Measurements from ENCODE around the gene EIF2A. TPM values are rescaled to one million over a fixed set of nuclear protein-coding genes. Genes with fewer than 3 reads are reported as not detected.
"Not testable (repeated sequence)": the region's sequence is repeated elsewhere in the genome, so short reads cannot be mapped to it uniquely, and the experiment has no call there.

Gene EIF2A
- total RNA-seq, 1 experiment from 2014 or later = 167 TPM

DNA sequence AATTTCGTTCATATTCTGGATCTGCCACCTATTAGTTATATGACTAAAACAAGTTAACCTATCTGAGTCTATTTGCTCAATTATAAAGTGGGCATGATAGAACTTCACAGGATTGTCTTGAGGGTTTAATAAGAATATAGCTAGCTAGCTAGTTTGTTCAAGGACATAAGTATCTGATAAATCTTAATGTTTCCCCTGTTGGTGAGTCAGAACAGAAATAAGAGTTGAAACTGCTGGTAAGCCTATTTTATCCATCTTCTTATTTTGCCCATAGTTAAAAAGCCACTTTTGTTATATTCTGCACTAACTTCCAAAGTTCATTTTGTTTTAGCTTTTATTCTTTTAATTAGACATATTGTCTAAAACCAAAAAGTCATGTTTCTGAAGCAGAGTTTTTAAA is 65.9 kb downstream of the EIF2A start:
- intact Hi-C loops (cut with micrococcal nuclease; ENCODE audit: unreplicated experiment) = no loop called here
- Mint-ChIP-seq H3K27ac (ENCODE audit: unreplicated experiment) (no peak overlapping the region), H3K36me3 (ENCODE audit: insufficient read depth, unreplicated experiment) (peaks cover 24% of the 10 kb centered on the region), H3K4me3 (ENCODE audit: low read depth, unreplicated experiment) (no peak overlapping the region), H3K9me3 (ENCODE audit: low read depth, unreplicated experiment) (peaks cover 3% of the 10 kb centered on the region), H3K27me3 (ENCODE audit: unreplicated experiment) (no peaks in the 10 kb centered on the region), H3K4me1 (ENCODE audit: low read depth, unreplicated experiment) (peaks cover 33% of the 10 kb centered on the region)
- DNase-seq = no peak
- TF ChIP-seq, protein P1, sequence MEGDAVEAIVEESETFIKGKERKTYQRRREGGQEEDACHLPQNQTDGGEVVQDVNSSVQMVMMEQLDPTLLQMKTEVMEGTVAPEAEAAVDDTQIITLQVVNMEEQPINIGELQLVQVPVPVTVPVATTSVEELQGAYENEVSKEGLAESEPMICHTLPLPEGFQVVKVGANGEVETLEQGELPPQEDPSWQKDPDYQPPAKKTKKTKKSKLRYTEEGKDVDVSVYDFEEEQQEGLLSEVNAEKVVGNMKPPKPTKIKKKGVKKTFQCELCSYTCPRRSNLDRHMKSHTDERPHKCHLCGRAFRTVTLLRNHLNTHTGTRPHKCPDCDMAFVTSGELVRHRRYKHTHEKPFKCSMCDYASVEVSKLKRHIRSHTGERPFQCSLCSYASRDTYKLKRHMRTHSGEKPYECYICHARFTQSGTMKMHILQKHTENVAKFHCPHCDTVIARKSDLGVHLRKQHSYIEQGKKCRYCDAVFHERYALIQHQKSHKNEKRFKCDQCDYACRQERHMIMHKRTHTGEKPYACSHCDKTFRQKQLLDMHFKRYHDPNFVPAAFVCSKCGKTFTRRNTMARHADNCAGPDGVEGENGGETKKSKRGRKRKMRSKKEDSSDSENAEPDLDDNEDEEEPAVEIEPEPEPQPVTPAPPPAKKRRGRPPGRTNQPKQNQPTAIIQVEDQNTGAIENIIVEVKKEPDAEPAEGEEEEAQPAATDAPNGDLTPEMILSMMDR (IDR thresholded peaks at IDR 0.05; ENCODE audit: unreplicated experiment) = no peak
- BruUV-seq (replicated peaks) = no TSS peak
- CTCF ChIA-PET = no interaction called here

DNA sequence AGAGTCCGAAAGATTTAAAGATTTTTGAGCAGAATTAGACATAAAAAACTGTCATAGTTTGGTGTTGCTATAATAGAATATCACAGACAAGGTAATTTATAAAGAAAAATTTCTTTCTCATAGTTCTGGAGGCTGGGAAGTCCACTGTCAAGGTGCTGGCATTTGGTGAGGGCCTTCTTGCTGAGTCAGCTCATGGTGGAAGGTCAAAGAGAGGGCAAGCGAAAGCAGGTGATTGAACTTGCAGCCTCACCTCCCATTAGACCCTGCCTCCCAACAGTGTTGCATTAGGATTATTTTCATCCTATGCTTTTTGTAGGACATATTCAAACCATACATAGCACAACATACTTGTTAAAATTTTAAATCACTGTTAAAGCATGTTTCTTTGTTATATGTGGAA is 66.4 kb downstream of the EIF2A start:
- Mint-ChIP-seq H3K27me3 (ENCODE audit: unreplicated experiment) (no peaks in the 10 kb centered on the region), H3K27ac (ENCODE audit: unreplicated experiment) (no peak overlapping the region), H3K9me3 (ENCODE audit: low read depth, unreplicated experiment) (peaks cover 3% of the 10 kb centered on the region), H3K4me3 (ENCODE audit: low read depth, unreplicated experiment) (no peak overlapping the region), H3K36me3 (ENCODE audit: insufficient read depth, unreplicated experiment) (peaks cover 20% of the 10 kb centered on the region), H3K4me1 (ENCODE audit: low read depth, unreplicated experiment) (peaks cover 27% of the 10 kb centered on the region)
- CTCF ChIA-PET = no interaction called here
- no TSS peak for BruUV-seq (replicated peaks)
- TF ChIP-seq, protein P1 (IDR thresholded peaks at IDR 0.05; ENCODE audit: unreplicated experiment) = no peak
- no peak for DNase-seq
- intact Hi-C loops (cut with micrococcal nuclease; ENCODE audit: unreplicated experiment) = no loop called here

GRCh38 chr3:150613709-150614480 is 67.3 kb downstream of the EIF2A start:
- H3K36me3 Mint-ChIP-seq (ENCODE audit: insufficient read depth, unreplicated experiment) = peaks cover 23% of the 10 kb centered on the region
- H3K4me3 Mint-ChIP-seq (ENCODE audit: low read depth, unreplicated experiment) = no peak overlapping the region
- no TSS peak for BruUV-seq (replicated peaks)
- H3K4me1 Mint-ChIP-seq (ENCODE audit: low read depth, unreplicated experiment) = peaks cover 22% of the 10 kb centered on the region
- intact Hi-C loops (cut with micrococcal nuclease; ENCODE audit: unreplicated experiment) = no loop called here
- TF ChIP-seq, protein P1 (IDR thresholded peaks at IDR 0.05; ENCODE audit: unreplicated experiment) = no peak
- no peaks in the 10 kb centered on the region for H3K27me3 Mint-ChIP-seq (ENCODE audit: unreplicated experiment)
- peaks cover 3% of the 10 kb centered on the region for H3K9me3 Mint-ChIP-seq (ENCODE audit: low read depth, unreplicated experiment)
- CTCF ChIA-PET = interaction anchor here (0.6 to 0.7 kb wide), 2 partner anchors 38 to 1669 kb away, joined by 4 to 5 read pairs; no protein-coding TSS in a partner anchor
- no peak for DNase-seq
- no peak overlapping the region for H3K27ac Mint-ChIP-seq (ENCODE audit: unreplicated experiment)

- BruUV-seq (replicated peaks) = no TSS peak
- intact Hi-C loops (cut with micrococcal nuclease; ENCODE audit: unreplicated experiment) = no loop called here
- no peaks in the 10 kb centered on the region for H3K27me3 Mint-ChIP-seq (ENCODE audit: unreplicated experiment)
- CTCF ChIA-PET = no interaction called here
- no peak overlapping the region for H3K4me3 Mint-ChIP-seq (ENCODE audit: low read depth, unreplicated experiment)
- no peak for DNase-seq
- H3K36me3 Mint-ChIP-seq (ENCODE audit: insufficient read depth, unreplicated experiment) = peaks cover 9% of the 10 kb centered on the region
- TF ChIP-seq, protein P1 (IDR thresholded peaks at IDR 0.05; ENCODE audit: unreplicated experiment) = no peak
- peaks cover 12% of the 10 kb centered on the region for H3K4me1 Mint-ChIP-seq (ENCODE audit: low read depth, unreplicated experiment)
- no peak overlapping the region for H3K27ac Mint-ChIP-seq (ENCODE audit: unreplicated experiment)
- H3K9me3 Mint-ChIP-seq (ENCODE audit: low read depth, unreplicated experiment) = no peaks in the 10 kb centered on the region
Observed at GRCh38 chr3:150620002-150620689, 73.6 kb downstream of the EIF2A start.

- H3K4me3 Mint-ChIP-seq (ENCODE audit: low read depth, unreplicated experiment); DNase-seq; H3K9me3 Mint-ChIP-seq (ENCODE audit: low read depth, unreplicated experiment); intact Hi-C loops (cut with micrococcal nuclease; ENCODE audit: unreplicated experiment); H3K27ac Mint-ChIP-seq (ENCODE audit: unreplicated experiment); CTCF ChIA-PET; H3K27me3 Mint-ChIP-seq (ENCODE audit: unreplicated experiment); BruUV-seq (replicated peaks): not testable (repeated sequence)
- peaks cover 12% of the 10 kb centered on the region for H3K4me1 Mint-ChIP-seq (ENCODE audit: low read depth, unreplicated experiment)
- H3K36me3 Mint-ChIP-seq (ENCODE audit: insufficient read depth, unreplicated experiment) = peaks cover 26% of the 10 kb centered on the region
Observed at GRCh38 chr3:150622955-150623354, 76.4 kb downstream of the EIF2A start.

Data from Calu3 (cell line).